GM15510 (cell line): ENCODE data around the gene FLNB.

Experiments used
- POLR2A ChIP-seq: IDR thresholded peaks from 3 replicates; pipeline ENCODE4 v1.6.1; 2011; ENCODE audit warnings: borderline replicate concordance; ENCODE audit not compliant: insufficient read length; ENCODE audit errors: extremely low read depth

The FLNB gene

GRCh38 chr3:58105196-58105595 is 97.0 kb downstream of the FLNB start:
- no peak for TF ChIP-seq POLR2A

GRCh38 chr3:58106061-58106460 is 97.8 kb downstream of the FLNB start:
- no peak for TF ChIP-seq POLR2A

GRCh38 chr3:58106640-58107039 is 98.4 kb downstream of the FLNB start:
- no peak for TF ChIP-seq POLR2A

- no peak for TF ChIP-seq POLR2A
These were observed 99.4 kb downstream of the FLNB start for GRCh38 chr3:58107597-58107996.

- no peak for TF ChIP-seq POLR2A
These were observed 101.5 kb downstream of the FLNB start for GRCh38 chr3:58109752-58110151.

- no peak for TF ChIP-seq POLR2A
These were observed 103.4 kb downstream of the FLNB start for GRCh38 chr3:58111513-58112184.

GRCh38 chr3:58112185-58112535 is 103.9 kb downstream of the FLNB start:
- no peak for TF ChIP-seq POLR2A

GRCh38 chr3:58115175-58115574 is 107.0 kb downstream of the FLNB start:
- no peak for TF ChIP-seq POLR2A

GRCh38 chr3:58116161-58116955 is 108.1 kb downstream of the FLNB start:
- no peak for TF ChIP-seq POLR2A

GRCh38 chr3:58116985-58117384 is 108.8 kb downstream of the FLNB start:
- no peak for TF ChIP-seq POLR2A

- no peak for TF ChIP-seq POLR2A
These were observed 109.4 kb downstream of the FLNB start for GRCh38 chr3:58117561-58118181.

- no peak for TF ChIP-seq POLR2A
These were observed 111.0 kb downstream of the FLNB start for GRCh38 chr3:58119186-58119585.

- no peak for TF ChIP-seq POLR2A
These were observed 112.0 kb downstream of the FLNB start for GRCh38 chr3:58120075-58120812.

- TF ChIP-seq POLR2A, result no peak
These were observed 113.0 kb downstream of the FLNB start for GRCh38 chr3:58121183-58121582.
